Measurements from ENCODE around the gene SKOR2.
A peak's percentile ranks its signal among the peaks of the same experiment; 100 is the strongest.

Gene SKOR2

GRCh38 chr18:47265197-47265596 lies 13.7 kb upstream of the SKOR2 start:
- in situ Hi-C loops (cut with HindIII; ENCODE audit: low sequenced_read_pairs) = no loop called here
- peak; percentile 59 for DNase-seq (ENCODE audit: low read depth, low spot score)
- H3K4me3 ChIP-seq (ENCODE audit: low read depth, low read length) = no peak overlapping the region
- no peak for TF ChIP-seq CTCF (IDR thresholded peaks at IDR 0.05; ENCODE audit: low read depth, low read length)

DNA sequence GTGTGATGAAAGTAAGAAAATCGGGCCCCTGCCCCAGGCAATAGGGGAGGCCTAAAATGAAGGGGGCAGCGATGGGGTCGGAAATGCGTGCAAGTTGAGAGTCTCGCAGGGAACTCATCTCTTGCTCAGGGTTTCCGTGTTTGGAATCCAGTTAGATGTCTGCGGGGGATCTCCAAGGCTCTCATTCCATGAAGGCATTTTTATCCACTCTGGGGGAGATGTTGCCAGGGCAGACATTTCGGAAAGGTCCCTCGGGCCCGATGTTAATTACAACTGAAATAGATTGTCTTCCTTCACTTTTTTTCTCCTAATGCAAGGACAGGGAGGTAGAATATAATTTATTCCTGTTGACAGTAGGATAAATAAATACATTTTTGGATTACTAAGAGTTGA lies 12.8 kb upstream of the SKOR2 start:
- in situ Hi-C loops (cut with HindIII; ENCODE audit: low sequenced_read_pairs) = no loop called here
- H3K4me3 ChIP-seq (ENCODE audit: low read depth, low read length) = peak overlapping the region; percentile 40
- TF ChIP-seq CTCF (IDR thresholded peaks at IDR 0.05; ENCODE audit: low read depth, low read length) = no peak
- no peak for DNase-seq (ENCODE audit: low read depth, low spot score)

GRCh38 chr18:47263430-47264307 lies 12.2 kb upstream of the SKOR2 start:
- no peak for DNase-seq (ENCODE audit: low read depth, low spot score)
- H3K4me3 ChIP-seq (ENCODE audit: low read depth, low read length) = peak overlapping the region; percentile 40
- in situ Hi-C loops (cut with HindIII; ENCODE audit: low sequenced_read_pairs) = no loop called here
- TF ChIP-seq CTCF (IDR thresholded peaks at IDR 0.05; ENCODE audit: low read depth, low read length) = peak; percentile 41

DNA sequence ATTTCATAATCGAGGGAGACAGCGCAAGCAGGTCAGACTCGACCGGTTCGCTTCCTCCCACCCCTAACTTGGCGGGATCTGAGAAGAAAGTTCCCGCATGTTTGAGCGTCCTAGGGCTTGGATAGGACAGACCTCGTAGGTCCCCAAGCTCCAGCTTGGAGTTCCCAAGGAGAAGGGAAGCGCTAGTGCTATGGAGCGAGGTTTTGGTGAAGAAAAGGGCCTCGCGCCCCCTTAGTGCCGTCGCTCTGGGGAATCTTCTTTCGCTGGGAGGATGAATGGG lies 11.6 kb upstream of the SKOR2 start:
- TF ChIP-seq CTCF (IDR thresholded peaks at IDR 0.05; ENCODE audit: low read depth, low read length) = no peak
- H3K4me3 ChIP-seq (ENCODE audit: low read depth, low read length) = no peak overlapping the region
- no peak for DNase-seq (ENCODE audit: low read depth, low spot score)
- in situ Hi-C loops (cut with HindIII; ENCODE audit: low sequenced_read_pairs) = no loop called here

- no peak overlapping the region for H3K4me3 ChIP-seq (ENCODE audit: low read depth, low read length)
- DNase-seq (ENCODE audit: low read depth, low spot score) = no peak
- in situ Hi-C loops (cut with HindIII; ENCODE audit: low sequenced_read_pairs) = no loop called here
- TF ChIP-seq CTCF (IDR thresholded peaks at IDR 0.05; ENCODE audit: low read depth, low read length) = no peak
Observed at GRCh38 chr18:47262301-47263149, 11.1 kb upstream of the SKOR2 start.

- no peak for TF ChIP-seq CTCF (IDR thresholded peaks at IDR 0.05; ENCODE audit: low read depth, low read length)
- H3K4me3 ChIP-seq (ENCODE audit: low read depth, low read length) = no peak overlapping the region
- in situ Hi-C loops (cut with HindIII; ENCODE audit: low sequenced_read_pairs) = no loop called here
- no peak for DNase-seq (ENCODE audit: low read depth, low spot score)
Observed at GRCh38 chr18:47261902-47262300, 10.4 kb upstream of the SKOR2 start.
